NCI-H187 treated with DMSO at 0.1 percent for 48 hours (cell line): ENCODE measurements around the gene WBP2.

Experiments used
- DNase-seq: peaks from one replicate; lab custom pipeline; 2025; lab: John Stamatoyannopoulos, UW

WBP2 gene

DNA sequence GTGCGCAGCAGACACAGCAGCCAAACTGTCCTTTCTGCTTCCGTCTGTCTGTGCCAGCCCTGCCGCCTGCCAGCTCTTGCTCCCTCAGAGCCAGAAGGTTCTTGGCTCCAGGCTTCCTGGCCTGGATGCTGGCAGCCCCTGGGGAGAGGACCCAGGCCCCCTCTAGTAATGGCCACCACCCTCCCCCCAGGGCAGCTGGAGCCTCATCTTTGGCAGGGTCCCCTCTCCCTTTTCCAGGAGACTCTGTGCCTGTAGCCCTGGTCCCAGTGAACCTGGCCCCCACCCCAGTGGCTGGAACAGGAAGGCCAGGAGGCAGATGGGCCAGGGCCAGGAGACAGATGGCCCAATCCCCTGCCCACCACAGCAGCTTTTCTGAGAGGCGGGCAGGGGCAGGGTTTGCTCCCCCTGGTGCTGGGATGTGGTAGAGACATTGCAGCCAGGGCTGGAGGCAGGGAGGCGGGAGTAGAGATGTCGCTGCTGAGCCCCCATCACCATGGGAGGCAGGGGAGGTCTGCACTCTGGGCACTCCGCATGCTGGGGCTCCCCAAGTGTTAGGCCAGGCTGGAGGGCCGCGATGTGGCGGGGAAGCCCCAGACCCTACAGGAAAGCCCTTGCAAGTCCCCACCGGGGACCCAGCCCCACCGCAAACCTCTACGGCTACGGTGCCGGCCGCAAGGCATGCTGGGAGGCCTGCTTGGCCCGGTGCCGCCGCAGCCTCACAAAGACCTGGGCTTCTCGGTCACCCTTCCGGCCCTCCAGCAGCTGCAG lies 27.6 kb downstream of the WBP2 start:
- no peak for DNase-seq

DNA sequence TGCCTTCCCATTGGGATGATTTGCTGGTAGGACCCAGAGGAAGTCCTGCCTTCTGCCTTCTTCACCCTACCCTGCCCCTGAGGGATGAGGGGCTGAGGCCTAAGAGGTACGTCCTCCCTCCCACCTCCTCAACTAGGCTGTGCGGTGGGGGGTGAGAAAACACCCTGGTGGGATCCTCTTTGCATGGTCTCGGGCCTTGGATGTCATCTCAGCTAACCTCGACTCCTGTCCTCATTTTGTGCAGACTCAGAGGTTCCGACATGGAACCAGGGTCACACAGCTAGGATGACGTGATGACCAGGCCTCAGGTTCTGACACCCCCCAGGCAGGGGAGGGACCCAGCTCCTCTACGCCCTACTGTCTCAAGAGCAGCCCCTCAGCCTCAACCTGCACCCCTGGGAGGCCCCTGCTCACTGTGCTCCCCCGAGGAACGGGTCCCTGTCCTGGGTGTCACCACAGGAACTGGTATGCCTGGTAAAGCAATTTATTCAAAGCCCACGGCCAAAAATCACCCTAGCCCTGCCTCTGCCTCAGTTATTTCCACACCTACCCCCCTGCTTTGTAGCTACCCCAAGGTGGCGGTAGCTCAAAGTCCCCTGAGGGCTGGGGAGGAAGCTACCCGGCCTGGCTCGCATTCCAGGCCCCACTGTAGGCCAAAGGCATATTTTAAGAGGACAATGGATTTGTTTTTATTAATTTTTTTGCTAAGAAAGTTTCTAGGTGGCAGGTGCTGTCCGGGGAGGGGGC lies 28.4 kb downstream of the WBP2 start:
- no peak for DNase-seq

DNA sequence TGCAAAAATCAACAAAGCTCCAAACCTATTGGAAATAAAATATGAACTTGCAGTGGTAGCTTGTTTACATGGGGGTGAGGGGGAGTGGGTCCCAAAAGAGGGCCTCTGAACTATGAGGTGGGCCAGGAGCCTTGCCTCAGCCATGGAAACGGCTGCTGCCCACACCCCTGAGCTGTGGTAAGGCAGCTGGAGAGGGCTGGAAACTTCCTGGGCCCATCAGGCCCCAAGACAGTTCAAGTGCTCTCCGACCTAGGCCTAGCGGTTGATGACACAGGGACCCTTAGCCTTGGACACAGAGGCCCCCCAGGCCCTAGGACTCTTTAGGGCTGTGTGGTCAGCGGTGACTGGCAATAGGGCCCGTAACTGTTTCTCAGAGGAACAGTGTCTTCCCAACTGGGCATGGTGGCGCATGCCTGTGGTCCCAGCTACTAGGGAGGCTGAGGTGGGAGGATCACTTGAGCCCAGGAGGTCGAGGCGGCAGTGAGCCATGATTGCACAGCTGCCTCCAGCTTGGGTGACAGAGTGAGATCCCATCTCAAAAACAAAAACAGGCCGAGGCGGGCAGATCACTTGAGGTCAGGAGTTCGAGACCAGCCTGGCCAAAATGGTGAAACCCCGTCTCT lies 29.3 kb downstream of the WBP2 start:
- no peak for DNase-seq

DNA sequence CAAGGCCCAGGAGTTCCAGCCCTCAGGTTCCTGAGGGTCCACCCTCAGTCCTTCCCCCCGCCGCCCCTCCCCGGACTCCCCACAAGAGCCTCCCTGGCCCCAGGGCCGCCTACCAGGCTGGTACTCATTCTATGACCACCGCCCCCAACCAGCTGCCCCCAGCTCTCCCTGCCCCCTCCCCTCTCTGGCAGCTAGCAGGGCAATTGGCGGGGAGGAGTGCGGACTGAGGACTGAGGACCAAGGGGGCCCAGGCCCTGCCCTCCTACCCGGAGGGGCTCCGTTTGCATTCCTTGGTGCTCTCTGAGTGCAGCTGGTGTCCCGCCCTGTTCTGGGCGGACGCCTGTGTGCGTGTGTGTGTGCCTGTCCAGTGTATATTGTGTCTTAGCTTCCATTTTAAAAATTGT lies 30.0 kb downstream of the WBP2 start:
- DNase-seq, result no peak

DNA sequence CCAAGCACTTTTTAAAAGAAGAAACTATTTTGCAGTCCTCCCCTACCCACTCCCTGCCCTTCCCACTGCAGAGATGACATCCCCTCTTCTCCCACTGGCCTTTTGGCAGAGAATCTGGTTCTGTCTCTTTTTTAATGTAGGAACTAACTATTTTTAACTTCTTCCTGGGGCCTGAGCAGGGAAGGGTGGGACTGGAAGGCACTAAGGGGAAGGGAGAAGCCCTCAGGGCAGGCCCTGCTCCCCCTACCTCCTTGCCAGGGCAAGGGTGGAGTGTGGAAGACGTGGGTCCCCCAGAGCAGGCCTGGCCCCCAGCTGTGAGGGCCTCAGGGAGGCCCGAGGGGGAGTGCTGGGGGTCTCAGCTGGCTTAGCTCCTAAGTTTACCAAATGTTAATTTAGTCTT lies 30.5 kb downstream of the WBP2 start:
- DNase-seq, result no peak

DNA sequence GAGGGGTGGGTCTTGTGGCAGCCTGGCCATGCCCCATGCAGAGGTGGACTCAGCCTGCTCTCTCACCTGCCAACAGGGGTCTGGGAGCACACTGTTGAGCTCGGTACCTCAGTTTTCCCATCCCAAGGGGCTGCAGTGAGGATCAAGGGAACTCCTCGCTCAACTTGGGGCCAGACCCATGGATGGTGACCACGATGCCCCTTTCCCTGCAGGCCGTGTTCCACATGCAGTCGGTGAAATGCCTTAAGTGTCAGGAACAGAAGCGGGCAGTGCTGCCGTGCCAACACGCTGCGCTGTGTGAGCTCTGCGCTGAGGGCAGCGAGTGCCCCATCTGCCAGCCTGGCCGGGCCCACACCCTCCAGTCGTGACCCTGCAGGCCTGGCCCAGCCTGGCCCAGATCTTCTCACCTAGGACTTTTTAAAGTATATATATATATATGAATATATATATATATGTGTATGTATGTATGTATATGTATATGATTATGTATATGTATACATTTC lies 31.0 kb downstream of the WBP2 start:
- DNase-seq, result no peak

DNA sequence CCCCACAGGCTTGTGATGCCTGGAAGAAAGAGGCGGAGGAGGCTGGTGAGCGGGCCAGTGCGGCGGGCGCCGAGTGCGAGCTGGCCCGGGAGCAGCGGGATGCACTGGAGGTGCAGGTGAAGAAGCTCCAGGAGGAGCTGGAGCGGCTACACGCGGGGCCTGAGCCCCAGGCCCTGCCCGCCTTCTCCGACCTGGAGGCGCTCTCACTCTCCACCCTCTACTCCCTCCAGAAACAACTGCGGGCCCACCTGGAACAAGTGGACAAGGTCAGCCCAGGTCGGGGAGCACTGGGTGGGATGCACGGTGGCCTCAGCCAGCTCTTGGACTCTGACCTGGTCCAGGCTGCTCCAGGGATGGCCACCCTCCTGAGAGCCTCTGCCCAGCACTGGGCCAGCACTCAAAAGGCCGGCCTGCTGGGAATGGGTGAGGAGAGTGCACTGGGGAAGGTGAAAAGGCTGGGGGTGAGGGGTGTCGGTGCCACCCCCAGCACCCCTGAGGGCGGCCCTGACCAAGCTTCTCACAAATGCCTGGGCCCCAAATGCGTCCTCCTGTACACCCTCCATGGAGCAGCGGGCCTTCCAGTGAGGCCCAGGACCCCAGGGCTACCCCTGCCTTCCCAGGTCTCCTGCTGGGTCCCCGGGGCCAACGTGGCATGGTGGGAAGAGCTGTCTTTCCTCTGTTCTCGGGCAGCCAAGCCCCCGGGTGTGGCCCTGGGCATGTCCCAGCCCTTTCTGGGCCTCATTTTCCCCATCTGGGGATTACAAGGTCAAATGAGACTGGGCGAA lies 31.7 kb downstream of the WBP2 start:
- no peak for DNase-seq

DNA sequence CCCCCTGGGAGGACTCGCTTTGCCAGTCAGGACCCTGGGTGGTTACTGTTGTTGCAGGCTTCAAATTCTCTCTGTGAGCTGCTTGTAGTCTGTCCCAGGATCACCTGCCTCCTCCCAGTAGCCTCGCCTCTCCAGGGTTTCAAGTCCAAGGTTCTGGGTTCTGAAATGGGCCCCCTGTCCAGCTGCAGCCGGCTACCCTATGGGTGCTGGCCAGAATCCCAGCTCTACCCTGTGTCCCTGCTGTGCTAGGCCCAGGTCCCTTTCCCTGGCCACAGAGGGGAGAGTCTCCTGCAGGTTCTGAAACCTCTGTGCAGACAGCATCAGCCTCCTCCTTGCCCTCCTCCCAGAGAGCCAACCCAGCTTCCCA lies 32.4 kb downstream of the WBP2 start:
- DNase-seq, result no peak

DNA sequence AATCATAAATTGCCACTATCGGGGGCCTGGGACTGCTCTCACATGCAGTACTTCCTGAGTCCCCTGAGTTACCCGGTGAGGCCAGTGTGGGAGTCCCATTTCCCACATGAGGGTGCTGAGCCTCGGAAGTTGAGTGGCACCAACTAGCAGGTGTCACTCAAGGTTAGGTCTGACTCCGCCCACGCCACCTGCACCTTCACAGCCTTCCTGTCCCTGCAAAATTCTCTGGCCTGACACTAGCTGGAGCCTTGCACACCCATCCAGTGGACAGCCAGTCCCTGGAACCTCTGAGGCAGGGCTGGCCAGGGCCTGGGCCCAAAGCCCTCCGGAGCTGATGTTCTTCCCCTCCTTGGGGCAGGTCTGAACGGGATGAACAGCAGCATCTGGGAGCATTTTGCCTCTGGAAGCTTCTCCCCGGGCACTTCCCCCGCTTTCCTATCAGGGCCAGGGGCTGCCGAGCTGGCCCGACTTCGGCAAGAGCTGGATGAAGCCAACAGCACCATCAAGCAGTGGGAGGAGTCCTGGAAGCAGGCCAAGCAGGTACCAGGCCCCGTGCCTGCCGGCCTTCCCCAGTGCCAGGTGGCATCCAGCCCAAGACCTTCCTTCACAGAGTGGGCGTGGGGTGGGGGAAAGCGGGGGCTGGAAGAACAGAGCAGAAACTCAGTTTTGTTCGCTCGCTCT lies 32.9 kb downstream of the WBP2 start:
- no peak for DNase-seq

DNA sequence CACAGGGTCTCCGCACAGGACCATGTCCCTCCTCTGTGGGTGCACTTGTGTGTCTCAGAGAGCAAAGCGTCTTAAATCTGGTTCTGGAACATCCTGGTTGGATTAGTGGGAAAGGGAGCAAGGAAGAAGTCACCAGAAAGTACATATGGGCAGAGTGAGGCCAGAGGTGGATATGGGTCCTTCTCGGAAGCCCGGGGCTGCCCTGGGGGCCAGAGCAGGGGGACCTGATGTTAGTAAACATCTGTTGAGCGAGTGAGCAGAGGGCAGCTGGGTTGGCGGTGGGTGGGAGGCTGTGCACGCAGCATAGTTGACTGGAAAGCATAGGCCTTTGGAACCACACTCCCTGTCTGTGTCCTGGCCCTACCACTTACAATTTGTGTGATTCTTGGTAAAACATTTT lies 33.6 kb downstream of the WBP2 start:
- no peak for DNase-seq

DNA sequence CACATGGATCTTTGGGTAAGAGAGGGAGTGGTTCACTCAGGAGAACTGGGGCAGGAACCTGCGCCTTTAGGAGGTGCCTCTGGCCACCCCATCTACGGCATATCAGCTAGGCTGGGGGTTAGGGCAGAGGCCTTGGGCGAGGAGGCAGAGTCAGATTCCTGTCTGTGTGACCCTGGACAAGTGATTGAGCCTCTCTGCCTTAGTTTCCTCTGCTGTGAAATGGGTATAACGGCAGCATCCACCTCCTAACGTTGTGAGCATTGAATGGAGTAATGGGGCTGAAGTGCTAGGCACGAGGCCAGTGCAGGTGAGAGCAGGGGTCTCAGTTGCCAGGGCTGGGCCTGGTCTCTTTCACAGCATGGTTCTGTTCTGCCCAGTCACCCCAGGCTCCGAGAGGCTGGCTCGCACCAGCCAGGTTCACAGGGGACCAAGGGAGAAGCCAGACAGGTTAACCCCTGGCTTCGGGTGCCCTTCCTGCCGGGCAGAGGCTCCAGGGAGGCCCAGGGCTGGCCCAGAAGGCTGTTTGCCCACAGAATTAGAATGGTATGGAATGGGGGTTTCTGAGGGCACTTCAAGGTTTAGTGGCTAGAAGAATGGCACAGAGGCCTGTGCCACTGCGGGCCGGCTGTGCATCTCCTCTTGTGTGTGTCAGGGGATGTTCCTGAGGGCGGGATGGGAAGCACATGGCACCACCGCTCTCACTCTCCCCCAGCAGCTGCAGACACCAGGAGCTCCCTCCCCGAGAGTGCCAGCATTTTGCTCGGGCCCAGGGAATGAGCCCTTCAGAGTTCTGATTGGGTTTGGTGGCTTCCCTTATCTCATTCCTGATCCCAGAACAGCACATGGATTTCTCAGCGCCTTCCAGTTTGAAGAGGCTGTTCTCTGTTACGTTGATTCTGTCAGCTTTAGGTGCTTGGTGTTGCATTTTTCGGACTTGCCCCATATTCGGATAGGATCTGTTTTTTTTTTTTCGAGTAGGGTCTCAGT lies 34.7 kb downstream of the WBP2 start:
- no peak for DNase-seq

DNA sequence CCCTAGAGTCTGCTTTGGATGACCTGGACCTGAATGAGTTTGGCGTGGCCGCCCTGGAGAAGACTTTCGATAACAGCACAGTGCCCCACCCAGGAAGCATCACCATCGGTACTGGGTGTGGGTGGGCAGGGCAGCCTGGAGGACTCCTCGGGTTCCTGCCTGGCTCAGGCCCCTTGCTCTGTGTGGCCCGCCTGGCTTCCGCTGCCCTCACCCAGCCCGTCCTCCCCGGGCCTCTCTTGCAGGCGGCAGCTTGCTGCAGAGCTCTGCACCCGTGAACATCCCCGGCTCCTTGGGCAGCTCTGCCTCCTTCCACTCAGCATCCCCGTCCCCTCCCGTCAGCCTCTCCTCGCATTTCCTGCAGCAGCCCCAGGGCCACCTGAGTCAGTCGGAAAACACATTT lies 35.5 kb downstream of the WBP2 start:
- no peak for DNase-seq

DNA sequence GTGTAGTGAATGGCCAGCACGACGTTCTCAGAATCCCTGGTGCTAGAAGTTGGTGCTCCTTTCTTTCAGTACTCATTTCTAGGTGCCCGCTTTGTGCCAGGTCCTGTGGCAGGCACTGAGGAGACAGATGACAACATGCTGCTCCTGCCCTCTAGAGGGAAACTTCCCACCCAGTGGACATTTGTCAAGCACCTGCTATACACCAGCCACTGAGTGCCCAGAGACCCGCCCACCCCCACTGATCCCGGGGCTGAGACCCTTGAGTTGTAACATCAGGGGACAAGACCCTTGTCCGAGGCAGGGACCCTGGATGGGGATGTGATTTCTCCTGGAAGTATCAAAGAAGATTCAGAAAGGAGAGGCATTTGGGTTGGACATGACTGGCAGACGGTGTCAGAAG lies 36.0 kb downstream of the WBP2 start:
- no peak for DNase-seq

DNA sequence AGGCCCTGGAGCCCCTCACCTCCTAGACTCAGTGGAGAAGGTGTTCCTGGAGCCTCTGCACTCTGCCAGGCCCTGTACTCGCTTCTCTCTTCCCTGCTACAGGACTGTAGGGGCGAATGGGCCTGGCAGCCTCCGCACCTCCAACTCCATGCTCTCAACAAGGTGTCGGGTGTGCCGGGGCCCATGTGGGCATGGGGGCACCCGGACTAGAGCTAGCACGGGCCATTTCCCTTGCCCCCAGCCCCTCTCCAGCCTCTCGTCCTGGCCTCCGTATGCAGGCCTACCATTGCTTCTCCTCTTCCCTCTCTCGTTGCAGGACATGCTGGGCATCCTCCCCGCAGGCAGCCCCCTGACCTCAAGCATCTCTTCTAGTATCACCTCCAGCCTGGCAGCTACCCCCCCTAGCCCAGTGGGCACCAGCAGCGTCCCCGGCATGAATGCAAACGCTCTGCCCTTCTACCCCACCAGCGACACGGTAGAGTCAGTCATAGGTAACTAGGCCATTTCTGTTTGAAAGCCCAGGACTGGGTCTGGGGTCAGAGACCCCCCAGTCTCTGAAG lies 36.7 kb downstream of the WBP2 start:
- no peak for DNase-seq

DNA sequence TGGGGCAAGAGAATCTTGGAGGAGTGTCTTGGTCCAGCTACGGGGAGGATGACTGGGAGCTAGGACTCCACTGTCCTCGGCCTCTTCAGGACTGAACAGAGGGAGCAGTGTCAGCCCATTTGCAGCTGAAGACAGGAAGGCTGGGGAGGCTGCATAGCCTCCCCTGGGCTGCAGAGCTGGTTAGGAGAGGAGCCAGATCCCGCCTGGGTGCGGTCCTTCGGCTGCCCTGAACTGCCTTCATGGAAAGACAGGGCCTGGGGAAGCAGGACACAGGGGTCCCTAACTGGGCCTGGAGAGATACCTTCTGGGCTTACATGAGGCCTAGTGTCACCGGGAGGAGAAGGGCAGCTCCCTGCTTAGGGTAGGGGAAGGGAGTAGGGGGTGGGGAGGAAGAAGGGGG lies 37.6 kb downstream of the WBP2 start:
- DNase-seq, result no peak

DNA sequence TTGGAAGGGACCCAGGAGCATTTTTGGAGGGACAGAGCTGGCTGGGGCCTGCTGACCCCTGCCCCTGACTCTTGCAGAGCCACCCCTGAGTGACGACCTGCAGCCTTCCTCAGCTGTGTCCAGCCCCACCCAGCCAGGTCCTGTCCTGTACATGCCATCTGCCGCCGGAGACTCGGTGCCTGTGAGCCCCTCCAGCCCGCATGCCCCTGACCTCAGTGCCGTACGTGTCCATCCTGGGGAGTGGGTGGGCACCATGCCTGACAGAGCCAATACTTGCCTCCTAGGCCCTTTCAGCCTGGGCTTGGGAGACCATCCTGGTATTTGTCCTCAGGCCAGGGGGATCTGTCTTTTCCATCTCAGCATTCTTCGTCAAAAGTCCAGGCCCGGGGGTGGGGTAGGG lies 38.4 kb downstream of the WBP2 start:
- no peak for DNase-seq

DNA sequence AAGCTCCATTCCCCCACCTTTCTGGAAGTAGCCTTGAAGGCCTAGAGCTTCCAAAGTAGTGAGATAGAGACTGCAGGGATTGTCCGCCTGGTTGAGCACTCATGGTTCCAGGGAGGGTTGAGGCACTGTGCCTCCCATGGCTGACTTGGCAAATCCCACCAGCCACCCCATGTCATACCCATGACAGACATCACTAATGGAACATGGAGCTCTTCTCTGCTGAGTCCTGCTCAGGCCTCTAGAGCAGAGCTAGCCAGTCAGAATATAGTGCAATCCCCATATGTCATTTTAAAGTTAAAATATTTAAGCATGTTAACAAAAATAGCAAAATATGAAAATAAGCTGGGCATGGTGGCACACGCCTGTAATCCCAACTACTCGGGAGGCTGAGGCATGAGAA lies 39.7 kb downstream of the WBP2 start:
- DNase-seq, result no peak

DNA sequence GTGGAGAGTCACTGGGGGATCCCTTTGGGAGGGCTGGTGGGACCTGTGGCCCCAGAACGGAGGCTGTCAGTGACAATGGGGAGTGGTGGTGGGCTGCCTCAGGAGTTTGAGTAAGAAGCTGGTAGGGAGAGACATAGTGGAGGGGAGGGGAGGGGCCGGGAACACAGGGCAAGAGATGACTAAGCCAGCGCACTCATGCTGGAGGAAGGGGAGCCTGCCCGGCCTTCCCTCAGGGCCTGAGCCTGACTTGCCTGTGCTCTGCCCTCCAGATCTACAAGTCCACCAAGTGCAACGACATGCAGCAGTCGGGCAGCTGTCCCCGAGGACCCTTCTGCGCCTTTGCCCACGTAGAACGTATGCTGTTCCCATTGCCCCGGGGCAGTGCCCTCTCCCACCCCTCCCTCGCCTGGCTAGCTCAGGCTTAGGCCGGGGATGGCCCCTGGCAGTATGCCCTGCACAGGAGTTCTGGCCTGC lies 40.2 kb downstream of the WBP2 start:
- no peak for DNase-seq

DNA sequence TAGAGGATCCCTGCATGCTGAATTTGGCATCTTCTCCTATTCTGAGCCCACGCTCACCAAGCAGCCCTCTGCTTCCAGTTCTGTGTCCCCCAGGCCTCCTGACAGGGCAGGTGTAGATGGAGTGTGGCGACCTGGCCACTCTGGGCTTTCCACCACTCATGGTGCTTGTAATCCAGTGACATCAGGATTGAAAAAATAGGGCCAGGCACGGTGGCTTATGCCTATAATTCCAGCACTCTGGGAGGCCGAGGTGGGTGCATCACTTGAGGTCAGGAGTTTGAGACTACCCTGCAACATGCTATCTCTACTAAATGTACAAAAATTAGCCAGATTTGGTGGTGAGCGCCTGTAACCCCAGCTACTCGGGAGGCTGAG lies 41.1 kb downstream of the WBP2 start:
- no peak for DNase-seq
